G401 (cell line): Measurements from ENCODE around the gene SDK1. TPM values are rescaled to one million over a fixed set of nuclear protein-coding genes. Genes with fewer than 3 reads are reported as not detected.
"Not testable (repeated sequence)": the region's sequence is repeated elsewhere in the genome, so short reads cannot be mapped to it uniquely, and the experiment has no call there.

Experiments used
- DNase-seq: peaks from one replicate; pipeline ENCODE4 v3.0.0-alpha.2; 2015; ENCODE audit warnings: low spot score
- in situ Hi-C: cut with HindIII; loops from 2 replicates; pipeline ENCODE4 v1.10.0; 2016; ENCODE audit warnings: low sequenced_read_pairs, mixed read lengths
- total RNA-seq: library from RNA; depleted of rRNA; stranded (reverse); fragments of >200 nt; shearing (Covaris generic); gene quantifications from 2 replicates; pipeline ENCODE4 v1.2.3, GENCODE V29; 2014

SDK1 gene
- total RNA-seq, 1 experiment from 2014 or later, result not detected

- DNase-seq, result no peak
- in situ Hi-C loops, result no loop called here
Observed at GRCh38 chr7:3942816-3943745, 642.0 kb downstream of the SDK1 start.

- in situ Hi-C loops, result no loop called here
- no peak for DNase-seq
Observed at GRCh38 chr7:3943779-3944520, 642.9 kb downstream of the SDK1 start.

GRCh38 chr7:3949242-3949640 is 648.2 kb downstream of the SDK1 start:
- in situ Hi-C loops, result no loop called here
- peak; percentile 2 for DNase-seq

GRCh38 chr7:3950249-3950648 is 649.2 kb downstream of the SDK1 start:
- DNase-seq, result no peak
- in situ Hi-C loops, result no loop called here

GRCh38 chr7:3951316-3952055 is 650.4 kb downstream of the SDK1 start:
- no peak for DNase-seq
- in situ Hi-C loops, result no loop called here

- in situ Hi-C loops, result no loop called here
Observed at GRCh38 chr7:3953133-3953532, 652.1 kb downstream of the SDK1 start.

GRCh38 chr7:3953946-3954345 is 652.9 kb downstream of the SDK1 start:
- DNase-seq, result no peak
- in situ Hi-C loops, result no loop called here

More at GRCh38 chr7:3953133-3953532, 652.1 kb downstream of the SDK1 start:
- DNase-seq, result no peak

- DNase-seq, result no peak
- in situ Hi-C loops, result no loop called here
Observed at GRCh38 chr7:3955026-3955425, 654.0 kb downstream of the SDK1 start.

GRCh38 chr7:3955751-3956696 is 655.0 kb downstream of the SDK1 start:
- in situ Hi-C loops, result no loop called here
- no peak for DNase-seq

- DNase-seq, result no peak
- in situ Hi-C loops, result no loop called here
Observed at GRCh38 chr7:3956949-3957348, 655.9 kb downstream of the SDK1 start.

- in situ Hi-C loops, result no loop called here
- DNase-seq, result no peak
Observed at GRCh38 chr7:3957472-3958108, 656.5 kb downstream of the SDK1 start.

- in situ Hi-C loops, result no loop called here
- no peak for DNase-seq
Observed at GRCh38 chr7:3958109-3958483, 657.0 kb downstream of the SDK1 start.

GRCh38 chr7:3959364-3959763 is 658.3 kb downstream of the SDK1 start:
- in situ Hi-C loops, result no loop called here
- no peak for DNase-seq

- no peak for DNase-seq
- in situ Hi-C loops, result no loop called here
Observed at GRCh38 chr7:3960050-3960763, 659.2 kb downstream of the SDK1 start.

GRCh38 chr7:3960942-3961341 is 659.9 kb downstream of the SDK1 start:
- no peak for DNase-seq

GRCh38 chr7:3961857-3962503 is 660.9 kb downstream of the SDK1 start:
- DNase-seq, result no peak
- in situ Hi-C loops, result no loop called here

More at GRCh38 chr7:3960942-3961341, 659.9 kb downstream of the SDK1 start:
- in situ Hi-C loops, result no loop called here

- DNase-seq, in situ Hi-C loops: not testable (repeated sequence)
Observed at GRCh38 chr7:3963768-3964167, 662.7 kb downstream of the SDK1 start.
